IMR-90 (cell line): ENCODE measurements around the gene KIF12. TPM values are rescaled to one million over a fixed set of nuclear protein-coding genes. Genes with fewer than 3 reads are reported as not detected.

ENCODE experiments used
- ATAC-seq: fragments of 200-7000 bp; cut with Tn5 transposase; 2 replicates; pipeline ENCODE4 v1.9.1; 2020; ENCODE audit warnings: low read depth, mild to moderate bottlenecking, moderate library complexity
- BruUV-seq: library from RNA; stranded (reverse); fragments of 400-500 nt; replicated peaks from 2 replicates; lab custom pipeline; 2021; lab: Mats Ljungman, UMichigan
- CTCF ChIA-PET: fragments of 300-600 bp; formaldehyde crosslinking; extraction: SDS; loops from one replicate; lab custom pipeline; 2021; ENCODE audit warnings: antibody characterized with exemption; lab: Yijun Ruan, JAX
- POLR2A ChIA-PET: fragments of 300-600 bp; sonication (Branson Sonifier 250); formaldehyde crosslinking; loops from one replicate; lab custom pipeline; 2022; ENCODE audit warnings: antibody characterized with exemption; ENCODE audit not compliant: unreplicated experiment; lab: Charles Lee
- DNase-seq: peaks from one replicate; pipeline ENCODE4 v3.0.0; 2013
- H2AFZ ChIP-seq: replicated peaks from 2 replicates; pipeline ENCODE3; 2013; ENCODE audit warnings: low read length, mild to moderate bottlenecking; ENCODE audit not compliant: poor library complexity
- H2AK5ac ChIP-seq: 2 replicates; pipeline ENCODE4 v1.6.1; 2013; ENCODE audit warnings: low read depth, low read length, inconsistent platforms
- H2AK9ac ChIP-seq: replicated peaks from 2 replicates; pipeline ENCODE3; 2013; ENCODE audit warnings: mild to moderate bottlenecking, low read depth, low read length, moderate library complexity; ENCODE audit not compliant: poor library complexity
- H2BK120ac ChIP-seq: 2 replicates; pipeline ENCODE4 v1.6.1; 2013; ENCODE audit warnings: low read depth, low read length, inconsistent platforms
- H2BK15ac ChIP-seq: 3 replicates; pipeline ENCODE4 v1.6.1; 2013; ENCODE audit warnings: low read depth, low read length, inconsistent platforms
- H2BK20ac ChIP-seq: 2 replicates; pipeline ENCODE4 v1.6.1; 2013; ENCODE audit warnings: low read depth, mild to moderate bottlenecking, inconsistent platforms, low read length, moderate library complexity
- H2BK5ac ChIP-seq: 2 replicates; pipeline ENCODE4 v1.6.1; 2013; ENCODE audit warnings: mild to moderate bottlenecking, low read depth, low read length, inconsistent platforms; ENCODE audit not compliant: poor library complexity, severe bottlenecking
- H3K14ac ChIP-seq: replicated peaks from 2 replicates; pipeline ENCODE4 v1.6.1; 2013; ENCODE audit warnings: low read depth, low read length, inconsistent platforms
- H3K18ac ChIP-seq: 2 replicates; pipeline ENCODE4 v1.6.1; 2013; ENCODE audit warnings: low read depth, low read length, control low read depth
- H3K23ac ChIP-seq: 2 replicates; pipeline ENCODE4 v1.6.1; 2013; ENCODE audit warnings: low read depth, low read length, inconsistent platforms
- H3K27ac ChIP-seq: 2 replicates; pipeline ENCODE4 v1.5.1; 2013; ENCODE audit warnings: mild to moderate bottlenecking, control low read depth, low read length; ENCODE audit not compliant: insufficient read depth
- H3K27me3 ChIP-seq: 2 replicates; pipeline ENCODE4 v1.6.1; 2013; ENCODE audit warnings: low read length; ENCODE audit not compliant: control insufficient read depth, insufficient read depth
- H3K36me3 ChIP-seq: 2 replicates; pipeline ENCODE4 v1.6.1; 2013; ENCODE audit warnings: low read length, mixed read lengths; ENCODE audit not compliant: control insufficient read depth, insufficient read depth
- H3K4ac ChIP-seq: 2 replicates; pipeline ENCODE4 v1.6.1; 2013; ENCODE audit warnings: low read depth, low read length, inconsistent platforms
- H3K4me1 ChIP-seq: 2 replicates; pipeline ENCODE4 v1.6.1; 2013; ENCODE audit warnings: low read length, mixed read lengths; ENCODE audit not compliant: control insufficient read depth, insufficient read depth
- H3K4me2 ChIP-seq: 2 replicates; pipeline ENCODE4 v1.6.1; 2013; ENCODE audit warnings: low read depth, mild to moderate bottlenecking, control low read depth, low read length, moderate library complexity
- H3K4me3 ChIP-seq: 2 replicates; pipeline ENCODE4 v1.5.1; 2013; ENCODE audit warnings: low read depth, mild to moderate bottlenecking, control low read depth, low read length, moderate library complexity; ENCODE audit not compliant: insufficient read depth
- H3K56ac ChIP-seq: 2 replicates; pipeline ENCODE4 v1.6.1; 2013; ENCODE audit warnings: low read length, inconsistent platforms; ENCODE audit not compliant: insufficient read depth; ENCODE audit errors: extremely low read depth
- H3K79me1 ChIP-seq, 2 experiments: 2 replicates each; pipeline ENCODE4 v1.6.1; 2013; ENCODE audit warnings: low read length in 2 of 2, inconsistent platforms in 1 of 2, low read depth in 1 of 2
- H3K9ac ChIP-seq: 2 replicates; pipeline ENCODE4 v1.6.1; 2013; ENCODE audit warnings: low read depth, low read length, control low read depth
- H3K9me1 ChIP-seq: 2 replicates; pipeline ENCODE4 v1.6.1; 2013; ENCODE audit warnings: low read length, inconsistent platforms; ENCODE audit not compliant: insufficient read depth
- H3K9me3 ChIP-seq: 2 replicates; pipeline ENCODE4 v1.6.1; 2013; ENCODE audit warnings: low read length; ENCODE audit not compliant: control insufficient read depth, insufficient read depth
- H4K20me1 ChIP-seq: 2 replicates; pipeline ENCODE4 v1.6.1; 2013; ENCODE audit warnings: low read length, inconsistent platforms; ENCODE audit not compliant: insufficient read depth
- H4K5ac ChIP-seq: 2 replicates; pipeline ENCODE4 v1.6.1; 2013; ENCODE audit warnings: mild to moderate bottlenecking, low read depth, low read length, control low read depth
- H4K8ac ChIP-seq, 2 experiments: 2 replicates each; pipeline ENCODE4 v1.6.1; 2013; ENCODE audit warnings: low read depth in 2 of 2, low read length in 2 of 2, control low read depth in 1 of 2, inconsistent platforms in 1 of 2
- H4K91ac ChIP-seq: 2 replicates; pipeline ENCODE4 v1.6.1; 2013; ENCODE audit warnings: low read depth, low read length, inconsistent platforms; ENCODE audit not compliant: insufficient read depth
- CEBPB ChIP-seq: IDR thresholded peaks from 2 replicates; pipeline ENCODE4 v1.6.1; 2012; ENCODE audit warnings: low read depth, low read length, improper control_type of control experiment
- MAFK ChIP-seq: IDR thresholded peaks from 2 replicates; pipeline ENCODE4 v1.6.1; 2012; ENCODE audit warnings: low read depth, low read length, improper control_type of control experiment
- MAZ ChIP-seq: IDR thresholded peaks from 2 replicates; pipeline ENCODE4 v1.6.1; 2012; ENCODE audit warnings: low read depth, mild to moderate bottlenecking, low read length, improper control_type of control experiment, moderate library complexity, borderline replicate concordance
- POLR2A ChIP-seq: IDR thresholded peaks from 2 replicates; pipeline ENCODE4 v1.6.1; 2012; ENCODE audit warnings: mild to moderate bottlenecking, low read depth, low read length
- RAD21 ChIP-seq: IDR thresholded peaks from 2 replicates; pipeline ENCODE4 v1.6.1; 2012; ENCODE audit warnings: low read length, improper control_type of control experiment
- SMC3 ChIP-seq: fragments of 150-350 bp; IDR thresholded peaks from 2 replicates; pipeline ENCODE4 v1.6.1; 2016; ENCODE audit warnings: low read depth, mild to moderate bottlenecking, antibody characterized with exemption, low read length, moderate library complexity
- WGBS, 2 experiments: methylation state at CpG; one replicate each; pipeline versions ENCODE4 v1.1.5 to v1.1.7; 2013; ENCODE audit warnings: missing lambda C conversion rate in 2 of 2; ENCODE audit not compliant: insufficient read length in 1 of 2; ENCODE audit errors: extremely low coverage in 2 of 2; 5-methylcytosine and 5-hydroxymethylcytosine counted together
- dilution Hi-C: fragments of 300-500 bp; cut with HindIII; formaldehyde crosslinking; loops from one replicate; pipeline ENCODE4 v1.14.3; 2018; ENCODE audit warnings: low sequenced_read_pairs; ENCODE audit not compliant: unreplicated experiment
- in situ Hi-C: fragments of 300-500 bp; cut with MboI; formaldehyde crosslinking; loops from 3 replicates; pipeline ENCODE4 v1.14.3; 2019; ENCODE audit warnings: low sequenced_read_pairs, inconsistent platforms, mixed read lengths
- intact Hi-C: fragments of 100-400 bp; cut with micrococcal nuclease; formaldehyde crosslinking; loops from 2 replicates; pipeline ENCODE4 v1.10.0; 2022
- polyA plus RNA-seq, 3 experiments: library from polyadenylated mRNA; depleted of rRNA; stranded (reverse); fragments of >200 nt; gene quantifications; 2 replicates each; pipeline ENCODE4 v1.2.3, GENCODE V29; 2012; ENCODE audit warnings: low replicate concordance in 1 of 3
- total RNA-seq: library from RNA; depleted of rRNA; stranded (reverse); fragments of >200 nt; gene quantifications from 2 replicates; pipeline ENCODE4 v1.2.3, GENCODE V29; 2012
- TF ChIP-seq, protein P1 (sequence below): conservative IDR thresholded peaks from 2 replicates; pipeline ENCODE4 v1.5.1; 2012; ENCODE audit warnings: mild to moderate bottlenecking, low read depth, low read length, improper control_type of control experiment
- TF ChIP-seq, protein P2 (sequence below): fragments of 150-350 bp; IDR thresholded peaks from 2 replicates; pipeline ENCODE4 v1.6.1; 2016; ENCODE audit warnings: low read depth, mild to moderate bottlenecking, low read length, moderate library complexity, borderline replicate concordance

KIF12 gene
- total and polyA plus RNA-seq, 2 of the 4 experiments (the other 2 are of a cell fraction): not detected

DNA sequence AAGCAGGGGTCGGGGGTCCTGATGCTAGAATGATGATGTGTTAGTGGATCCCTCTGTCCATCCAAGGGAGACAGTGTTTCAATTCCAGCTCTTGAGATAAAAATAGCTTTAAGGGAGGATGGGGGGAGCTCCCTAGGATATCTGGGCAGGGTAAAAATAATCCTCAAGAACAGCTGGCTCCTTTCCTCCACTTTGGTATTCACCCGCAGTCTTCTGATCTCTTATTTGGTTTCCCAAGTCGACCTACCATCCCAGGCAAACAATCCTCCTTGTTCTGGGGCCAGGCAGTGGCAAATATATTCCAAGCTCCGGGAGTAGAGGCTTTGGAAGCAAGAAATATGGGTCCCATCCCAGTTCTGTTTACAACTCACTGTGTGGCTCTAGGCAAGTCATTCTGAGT, 41.8 kb upstream of the KIF12 start:
- Histone ChIP-seq H3K14ac (no peak overlapping the region), H3K27me3 (peaks cover 75% of the 10 kb centered on the region), H3K56ac (no peak overlapping the region), H3K4me3 (no peak overlapping the region), H3K79me1 (no peaks in the 10 kb centered on the region), H2BK5ac (no peak overlapping the region), H4K91ac (no peak overlapping the region), H2AK5ac (no peak overlapping the region), H3K9me1 (no peaks in the 10 kb centered on the region), H3K4me2 (no peak overlapping the region), H3K9me3 (peaks cover 8% of the 10 kb centered on the region), H2BK15ac (no peak overlapping the region), H3K4ac (no peak overlapping the region), H2AK9ac (no peak overlapping the region), H2AFZ (no peak overlapping the region), H4K5ac (no peak overlapping the region), H4K8ac (no peak overlapping the region), H4K20me1 (no peaks in the 10 kb centered on the region), H3K4me1 (no peaks in the 10 kb centered on the region), H3K9ac (no peak overlapping the region), H2BK20ac (no peak overlapping the region), H3K27ac (no peak overlapping the region), H2BK120ac (no peak overlapping the region), H3K36me3 (no peaks in the 10 kb centered on the region), H3K18ac (no peak overlapping the region), H3K23ac (no peak overlapping the region)
- no CpG with 5 or more reads among the region's 4 CpGs for WGBS, 2 experiments
- intact Hi-C loops: no loop called here
- TF ChIP-seq, protein P1, sequence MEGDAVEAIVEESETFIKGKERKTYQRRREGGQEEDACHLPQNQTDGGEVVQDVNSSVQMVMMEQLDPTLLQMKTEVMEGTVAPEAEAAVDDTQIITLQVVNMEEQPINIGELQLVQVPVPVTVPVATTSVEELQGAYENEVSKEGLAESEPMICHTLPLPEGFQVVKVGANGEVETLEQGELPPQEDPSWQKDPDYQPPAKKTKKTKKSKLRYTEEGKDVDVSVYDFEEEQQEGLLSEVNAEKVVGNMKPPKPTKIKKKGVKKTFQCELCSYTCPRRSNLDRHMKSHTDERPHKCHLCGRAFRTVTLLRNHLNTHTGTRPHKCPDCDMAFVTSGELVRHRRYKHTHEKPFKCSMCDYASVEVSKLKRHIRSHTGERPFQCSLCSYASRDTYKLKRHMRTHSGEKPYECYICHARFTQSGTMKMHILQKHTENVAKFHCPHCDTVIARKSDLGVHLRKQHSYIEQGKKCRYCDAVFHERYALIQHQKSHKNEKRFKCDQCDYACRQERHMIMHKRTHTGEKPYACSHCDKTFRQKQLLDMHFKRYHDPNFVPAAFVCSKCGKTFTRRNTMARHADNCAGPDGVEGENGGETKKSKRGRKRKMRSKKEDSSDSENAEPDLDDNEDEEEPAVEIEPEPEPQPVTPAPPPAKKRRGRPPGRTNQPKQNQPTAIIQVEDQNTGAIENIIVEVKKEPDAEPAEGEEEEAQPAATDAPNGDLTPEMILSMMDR: no peak
- TF ChIP-seq MAFK (no peak), SMC3 (no peak), POLR2A (no peak), MAZ (no peak), RAD21 (no peak), CEBPB (no peak)
- TF ChIP-seq, protein P2, sequence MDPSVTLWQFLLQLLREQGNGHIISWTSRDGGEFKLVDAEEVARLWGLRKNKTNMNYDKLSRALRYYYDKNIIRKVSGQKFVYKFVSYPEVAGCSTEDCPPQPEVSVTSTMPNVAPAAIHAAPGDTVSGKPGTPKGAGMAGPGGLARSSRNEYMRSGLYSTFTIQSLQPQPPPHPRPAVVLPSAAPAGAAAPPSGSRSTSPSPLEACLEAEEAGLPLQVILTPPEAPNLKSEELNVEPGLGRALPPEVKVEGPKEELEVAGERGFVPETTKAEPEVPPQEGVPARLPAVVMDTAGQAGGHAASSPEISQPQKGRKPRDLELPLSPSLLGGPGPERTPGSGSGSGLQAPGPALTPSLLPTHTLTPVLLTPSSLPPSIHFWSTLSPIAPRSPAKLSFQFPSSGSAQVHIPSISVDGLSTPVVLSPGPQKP: no peak
- DNase-seq: no peak
- in situ Hi-C loops: no loop called here
- ATAC-seq: no peak
- ChIA-PET CTCF (no interaction called here), POLR2A (interaction anchor here (0.6 kb wide), 1 partner anchor 22 kb away, joined by 3 read pairs; no protein-coding TSS in a partner anchor)
- dilution Hi-C loops: no loop called here
- no TSS peak for BruUV-seq
